WTC11 (cell line): ENCODE measurements around the gene GFOD1. TPM values are rescaled to one million over a fixed set of nuclear protein-coding genes. Genes with fewer than 3 reads are reported as not detected.

Experiments
- ATAC-seq: fragments of 200-7000 bp; cut with Tn5 transposase; 2 replicates; pipeline ENCODE4 v1.10.0; 2021; ENCODE audit warnings: mild to moderate bottlenecking, moderate library complexity
- CTCF ChIA-PET: fragments of 300-600 bp; sonication (Branson Sonifier 250); formaldehyde crosslinking; loops from one replicate; lab custom pipeline; 2021; ENCODE audit warnings: antibody characterized with exemption; lab: Charles Lee
- POLR2A ChIA-PET: fragments of 350-600 bp; sonication (Branson Sonifier 250); formaldehyde crosslinking; loops from one replicate; lab custom pipeline; 2021; ENCODE audit warnings: antibody characterized with exemption; lab: Charles Lee
- DNase-seq: peaks from one replicate; pipeline ENCODE4 v3.0.0; 2021; ENCODE audit warnings: low spot score
- H3K27ac Mint-ChIP-seq: 2 replicates; pipeline ENCODE4 v1.8.0; 2021; ENCODE audit warnings: mixed read lengths
- H3K27me3 Mint-ChIP-seq: 2 replicates; pipeline ENCODE4 v1.8.0; 2021; ENCODE audit warnings: low read depth, mild to moderate bottlenecking, moderate library complexity, mixed read lengths
- H3K36me3 Mint-ChIP-seq: 2 replicates; pipeline ENCODE4 v1.8.0; 2021; ENCODE audit warnings: mixed read lengths
- H3K4me1 Mint-ChIP-seq: 2 replicates; pipeline ENCODE4 v1.8.0; 2022; ENCODE audit warnings: mixed read lengths
- H3K4me3 Mint-ChIP-seq: 2 replicates; pipeline ENCODE4 v1.8.0; 2021; ENCODE audit warnings: mild to moderate bottlenecking, moderate library complexity, mixed read lengths
- H3K9me3 Mint-ChIP-seq: 2 replicates; pipeline ENCODE4 v1.8.0; 2021; ENCODE audit warnings: mixed read lengths
- AFF4 ChIP-seq: sonication (generic); formaldehyde crosslinking; IDR thresholded peaks from 2 replicates; pipeline ENCODE4 v1.8.1; 2023; ENCODE audit warnings: mild to moderate bottlenecking, missing genetic modification reagents, borderline replicate concordance
- ARID4B ChIP-seq: sonication (generic); formaldehyde crosslinking; IDR thresholded peaks from 2 replicates; pipeline ENCODE4 v1.8.0; 2023; ENCODE audit warnings: missing genetic modification reagents, mild to moderate bottlenecking, borderline replicate concordance
- CDX4 ChIP-seq: fragments of 250-450 bp; sonication (Bioruptor Pico); IDR thresholded peaks from 2 replicates; pipeline ENCODE4 v1.9.0; 2021; ENCODE audit warnings: moderate library complexity, mild to moderate bottlenecking, inconsistent platforms, borderline replicate concordance
- CREM ChIP-seq: sonication (generic); formaldehyde crosslinking; IDR thresholded peaks from 2 replicates; pipeline ENCODE4 v1.8.1; 2022; ENCODE audit warnings: mild to moderate bottlenecking, missing genetic modification reagents, moderate library complexity
- E2F4 ChIP-seq: sonication (generic); formaldehyde crosslinking; IDR thresholded peaks from 2 replicates; pipeline ENCODE4 v1.8.1; 2022; ENCODE audit warnings: low read depth, mild to moderate bottlenecking, moderate library complexity, missing genetic modification reagents, borderline replicate concordance
- ETV6 ChIP-seq: sonication (generic); formaldehyde crosslinking; IDR thresholded peaks from 2 replicates; pipeline ENCODE4 v1.8.1; 2022; ENCODE audit warnings: mild to moderate bottlenecking, missing genetic modification reagents
- GABPB1 ChIP-seq: sonication (generic); formaldehyde crosslinking; IDR thresholded peaks from 2 replicates; pipeline ENCODE4 v1.8.1; 2023; ENCODE audit warnings: mild to moderate bottlenecking, missing genetic modification reagents
- JUN ChIP-seq: sonication (generic); formaldehyde crosslinking; IDR thresholded peaks from 2 replicates; pipeline ENCODE4 v1.8.0; 2023; ENCODE audit warnings: mild to moderate bottlenecking, missing genetic modification reagents
- NFYB ChIP-seq: sonication (generic); formaldehyde crosslinking; conservative IDR thresholded peaks from 2 replicates; pipeline ENCODE4 v1.8.0; 2022; ENCODE audit warnings: low read depth, missing genetic modification reagents
- NR2C2 ChIP-seq: sonication (generic); formaldehyde crosslinking; IDR thresholded peaks from 2 replicates; pipeline ENCODE4 v1.8.0; 2022; ENCODE audit warnings: mild to moderate bottlenecking, missing genetic modification reagents
- NR3C1 ChIP-seq: sonication (generic); formaldehyde crosslinking; conservative IDR thresholded peaks from 2 replicates; pipeline ENCODE4 v1.8.1; 2023; ENCODE audit warnings: low read depth, mild to moderate bottlenecking, missing genetic modification reagents
- PREB ChIP-seq: sonication (generic); formaldehyde crosslinking; IDR thresholded peaks from 2 replicates; pipeline ENCODE4 v1.8.1; 2022; ENCODE audit warnings: mild to moderate bottlenecking, missing genetic modification reagents, moderate library complexity, borderline replicate concordance
- RELA ChIP-seq: sonication (generic); formaldehyde crosslinking; IDR thresholded peaks from 2 replicates; pipeline ENCODE4 v1.8.1; 2022; ENCODE audit warnings: missing genetic modification reagents, mild to moderate bottlenecking, borderline replicate concordance
- SP1 ChIP-seq: sonication (generic); formaldehyde crosslinking; conservative IDR thresholded peaks from 2 replicates; pipeline ENCODE4 v1.8.1; 2022; ENCODE audit warnings: missing genetic modification reagents
- ZNF416 ChIP-seq: fragments of 250-450 bp; sonication (Bioruptor Pico); IDR thresholded peaks from 2 replicates; pipeline ENCODE4 v1.9.0; 2021; ENCODE audit warnings: mild to moderate bottlenecking, inconsistent platforms
- ZNF423 ChIP-seq: fragments of 250-450 bp; sonication (Bioruptor Pico); IDR thresholded peaks from 2 replicates; pipeline ENCODE4 v2.1.2; 2022; ENCODE audit warnings: mild to moderate bottlenecking, moderate library complexity
- total RNA-seq: library from RNA; stranded (reverse); gene quantifications from 3 replicates; pipeline ENCODE4 v1.2.3, GENCODE V29; 2021

The GFOD1 gene
- total RNA-seq, 1 experiment from 2014 or later, result 8.5 TPM

- TF ChIP-seq NFYB (CRISPR knock-in tag) (no peak), ETV6 (CRISPR knock-in tag) (no peak)
Measured at GRCh38 chr6:13364842-13365241, 122.6 kb downstream of the GFOD1 start (continued).

GRCh38 chr6:13362412-13362811, 125.0 kb downstream of the GFOD1 start:
- no peak for TF ChIP-seq ARID4B
- TF ChIP-seq E2F4 (CRISPR knock-in tag), result no peak
- TF ChIP-seq JUN (CRISPR knock-in tag), result no peak
- TF ChIP-seq SP1 (CRISPR knock-in tag), result no peak
- TF ChIP-seq NR3C1 (CRISPR knock-in tag), result no peak
- TF ChIP-seq ZNF416, result no peak
- TF ChIP-seq AFF4 (CRISPR knock-in tag), result no peak
- TF ChIP-seq GABPB1, result no peak
- TF ChIP-seq, all 79 proteins: peak for 0
- ATAC-seq (no peak), DNase-seq (no peak)
- Mint-ChIP-seq H3K9me3 (no peaks in the 10 kb centered on the region), H3K27ac (no peak overlapping the region), H3K27me3 (no peaks in the 10 kb centered on the region; the same call in 1 of the 2 replicates), H3K4me1 (peaks cover 24% of the 10 kb centered on the region), H3K4me3 (no peak overlapping the region), H3K36me3 (no peaks in the 10 kb centered on the region)
- ChIA-PET POLR2A (no interaction called here), CTCF (interaction anchor here (1.6 kb wide), 1 partner anchor 16 kb away, joined by 5 read pairs; no protein-coding TSS in a partner anchor)

- no peak for TF ChIP-seq NR2C2 (CRISPR knock-in tag)
- TF ChIP-seq CREM, result no peak
- TF ChIP-seq GABPB1, result no peak
- no peak for TF ChIP-seq RELA (CRISPR knock-in tag)
- TF ChIP-seq CDX4 (CRISPR knock-in tag), result no peak
- TF ChIP-seq PREB (CRISPR knock-in tag), result no peak
- no peak for TF ChIP-seq ZNF416
- TF ChIP-seq ETV6 (CRISPR knock-in tag), result no peak
- TF ChIP-seq ZNF423 (CRISPR knock-in tag), result no peak
- H3K4me3 Mint-ChIP-seq, result no peak overlapping the region
- no peaks in the 10 kb centered on the region; the same call in 1 of the 2 replicates for H3K27me3 Mint-ChIP-seq
- DNase-seq, result no peak
- no peak overlapping the region for H3K27ac Mint-ChIP-seq
- POLR2A ChIA-PET, result no interaction called here
- no peak for ATAC-seq
- CTCF ChIA-PET, result interaction anchor here (0.9 to 1.6 kb wide), 2 partner anchors 18 to 213 kb away, joined by 5 read pairs; partner anchors contain the start of gene SIRT5
- H3K36me3 Mint-ChIP-seq, result no peaks in the 10 kb centered on the region
- H3K4me1 Mint-ChIP-seq, result peaks cover 35% of the 10 kb centered on the region
- H3K9me3 Mint-ChIP-seq, result no peaks in the 10 kb centered on the region
Measured at GRCh38 chr6:13360671-13361540, 126.5 kb downstream of the GFOD1 start.
